Inflammatory macrophage treated with lipopolysaccharide for 4 hours (primary cell): ENCODE measurements around the gene MTFR2.

Experiments
- DNase-seq: peaks from one replicate; pipeline ENCODE4 v3.0.0-alpha.2; 2020

Gene MTFR2

DNA sequence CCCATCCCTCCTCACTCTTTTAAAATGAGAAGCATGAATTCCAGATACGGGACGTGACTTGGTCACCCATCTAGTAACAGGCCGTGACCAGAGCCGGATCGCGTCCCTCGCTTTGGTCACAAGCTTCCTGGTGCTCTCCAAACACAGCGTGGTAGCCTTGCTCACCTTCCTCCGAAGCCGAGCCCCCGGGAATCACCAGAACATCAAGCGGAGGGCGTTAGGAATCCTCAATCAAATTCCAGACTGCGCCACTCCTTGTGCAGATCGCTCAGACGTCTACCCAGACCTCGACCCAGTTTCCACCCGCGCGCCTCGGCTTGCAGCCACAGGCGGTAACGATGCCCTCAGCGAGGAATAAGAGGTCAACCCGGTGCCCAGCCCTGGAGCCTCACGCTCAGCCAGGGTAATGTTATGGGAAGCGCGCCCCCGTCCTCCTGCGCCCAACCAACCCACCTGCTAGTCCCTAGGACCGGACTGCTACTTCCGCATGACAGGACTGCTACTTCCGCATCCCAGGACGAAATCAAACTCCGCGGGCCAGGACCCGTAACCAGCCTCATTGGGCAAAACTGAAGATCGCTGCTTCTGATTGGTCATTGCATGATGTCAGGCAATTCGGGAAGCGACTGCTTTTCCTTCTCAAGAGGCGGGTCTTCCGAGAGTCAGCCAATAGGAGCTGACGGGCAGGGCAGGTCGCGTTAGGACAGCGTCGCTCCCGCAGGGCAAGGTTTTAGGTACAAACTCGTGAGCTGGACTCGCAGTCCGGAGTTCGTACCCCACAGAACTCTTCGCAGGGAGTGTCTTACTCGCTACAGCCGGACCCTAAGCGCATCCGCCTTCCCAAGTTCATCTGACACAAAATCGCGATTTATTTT lies at the start of gene MTFR2:
Gene MTFR2 (minus strand): TSS at position 501 of the 875 bp plus-strand sequence. CDS start 1,212 bp downstream, outside the sequence.
- DNase-seq: peak; percentile 99

DNA sequence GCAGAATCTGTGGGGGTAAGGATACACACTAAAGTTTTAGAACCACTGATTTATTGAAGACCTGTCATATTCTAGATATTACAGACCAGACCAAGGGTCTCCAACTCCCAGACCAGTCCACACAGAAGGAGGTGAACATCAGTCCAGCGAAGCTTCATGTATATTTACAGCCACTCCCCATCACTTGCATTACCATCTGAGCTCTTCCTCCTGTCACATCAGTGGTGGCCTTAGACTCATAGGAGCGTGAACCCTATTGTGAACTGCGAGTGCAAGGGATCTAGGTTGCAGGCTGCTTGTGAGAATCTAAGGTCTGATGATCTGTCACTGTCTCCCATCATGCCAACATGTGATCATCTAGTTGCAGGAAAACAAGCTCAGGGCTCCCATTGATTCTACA lies 44.5 kb upstream of the MTFR2 start:
- DNase-seq: no peak

DNA sequence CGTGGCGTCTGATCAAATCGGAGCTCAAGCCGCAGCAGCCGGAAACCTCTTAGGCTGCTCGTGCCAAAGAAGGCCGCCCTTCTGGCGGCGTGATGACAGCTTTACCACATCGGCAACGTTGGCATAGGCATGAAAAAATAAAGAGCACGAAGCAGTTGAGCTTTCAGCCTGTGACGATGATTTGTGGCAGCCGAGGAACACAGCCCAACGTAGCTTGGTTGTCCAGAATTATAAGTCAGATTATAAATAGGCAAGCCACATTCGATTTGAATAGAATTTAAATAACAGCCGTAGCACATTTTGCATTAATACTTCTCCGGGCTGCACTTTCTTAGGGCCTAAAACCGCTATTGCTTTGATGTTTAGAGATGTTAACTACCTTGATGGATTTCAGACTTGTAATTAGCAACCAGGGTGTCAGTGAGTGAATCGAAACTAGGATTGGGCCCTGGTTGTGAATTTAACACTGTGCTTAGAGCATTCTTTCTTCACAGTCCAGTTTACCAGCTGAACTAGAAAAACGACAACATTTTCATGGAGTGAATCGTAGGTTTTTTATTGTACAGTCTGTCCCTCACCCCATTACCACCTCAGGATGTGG lies 40.4 kb upstream of the MTFR2 start:
- DNase-seq: peak; percentile 73

DNA sequence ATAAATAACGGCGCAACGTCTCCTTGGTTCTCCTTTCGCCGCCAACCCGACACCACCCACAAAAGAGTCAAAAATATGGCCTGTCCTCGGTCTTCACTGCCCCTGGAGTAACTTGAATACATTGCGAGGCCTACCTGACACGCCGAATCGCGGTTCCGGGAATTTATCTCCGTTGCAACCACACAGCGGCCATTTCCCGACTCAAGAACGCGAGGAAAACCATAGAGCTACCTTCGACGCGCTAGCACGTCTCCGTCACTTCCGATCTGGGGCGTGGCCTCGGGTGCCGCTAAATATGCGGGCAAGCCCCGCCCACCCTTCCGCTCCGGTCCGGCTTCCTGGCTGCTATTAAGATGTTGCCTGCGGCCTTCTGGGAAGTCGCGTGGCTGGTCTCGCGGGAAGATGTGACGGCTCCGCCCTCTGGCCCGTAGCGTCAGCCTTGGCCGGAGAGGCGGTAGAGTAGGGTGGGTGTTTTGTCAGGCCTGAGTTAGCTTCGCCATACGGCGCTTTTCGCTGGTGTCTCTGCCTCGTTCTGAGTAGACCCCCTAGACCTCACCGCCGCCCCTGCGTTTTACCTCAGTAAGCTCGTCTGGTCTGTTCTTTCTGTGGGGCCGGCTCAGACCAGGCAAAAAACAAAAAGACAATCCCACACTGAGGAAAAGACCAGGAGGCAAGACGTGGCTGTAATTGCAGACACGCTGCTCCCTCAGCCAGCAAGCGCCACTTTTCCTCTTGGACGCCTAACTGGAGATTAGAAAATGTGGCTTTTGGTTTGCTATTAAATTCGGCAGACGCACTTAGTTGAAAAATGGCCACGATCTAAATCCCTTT lies 39.7 kb upstream of the MTFR2 start, which contains the start of gene BCLAF1:
Gene BCLAF1 (minus strand): TSS at position 268 of the 831 bp plus-strand sequence. CDS start 9,980 bp downstream, outside the sequence.
- peak; percentile 99 for DNase-seq

DNA sequence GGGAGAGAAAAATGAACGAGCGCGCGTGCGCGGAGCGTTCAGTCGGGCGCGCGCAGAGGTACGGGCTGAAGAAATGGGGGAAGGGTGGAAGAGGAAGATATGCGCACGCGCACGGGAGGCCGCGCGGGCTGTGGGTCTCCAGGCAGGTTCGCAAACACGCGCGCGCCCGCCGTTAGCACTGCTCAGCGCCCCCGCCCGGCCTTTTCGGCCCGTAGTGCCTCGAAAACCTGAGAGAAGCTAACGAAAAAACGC lies 39.1 kb upstream of the MTFR2 start:
- DNase-seq: peak; percentile 93

DNA sequence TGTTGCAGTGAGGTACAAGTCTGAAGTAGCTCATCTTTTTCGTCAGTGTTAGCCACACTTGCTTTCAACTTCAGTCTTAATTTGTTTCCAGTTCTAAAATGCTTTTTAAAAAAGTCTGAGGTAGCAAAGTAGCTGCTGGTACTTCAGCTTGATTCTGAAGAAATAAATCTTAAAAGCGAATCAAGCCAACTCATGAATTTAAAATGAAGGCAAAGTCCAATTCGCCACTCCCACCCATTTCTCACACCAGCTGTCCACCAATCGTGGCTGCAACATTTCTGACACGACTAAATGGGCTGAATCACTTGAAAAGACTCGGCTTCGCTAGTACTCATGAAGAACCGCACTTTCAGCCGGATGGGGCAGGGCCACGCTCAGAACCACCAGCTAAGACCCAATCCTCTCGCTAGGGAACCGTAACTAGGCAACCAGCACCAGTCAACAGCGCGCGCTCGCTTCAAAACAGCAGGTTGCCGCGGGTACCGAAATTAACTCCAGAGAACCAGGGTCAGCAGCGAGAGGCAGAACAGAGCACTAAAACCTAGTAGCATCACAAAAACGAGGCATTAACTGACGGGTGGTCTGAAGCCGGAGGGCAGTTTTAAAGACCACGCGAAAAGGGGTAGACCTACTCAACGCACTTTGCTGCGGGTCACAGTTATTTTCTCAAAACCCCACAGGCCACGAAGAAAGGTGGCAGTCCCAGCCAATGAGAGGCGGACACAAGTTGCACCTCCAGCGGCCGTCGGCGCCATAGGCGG lies 38.6 kb upstream of the MTFR2 start:
- peak; percentile 96 for DNase-seq

DNA sequence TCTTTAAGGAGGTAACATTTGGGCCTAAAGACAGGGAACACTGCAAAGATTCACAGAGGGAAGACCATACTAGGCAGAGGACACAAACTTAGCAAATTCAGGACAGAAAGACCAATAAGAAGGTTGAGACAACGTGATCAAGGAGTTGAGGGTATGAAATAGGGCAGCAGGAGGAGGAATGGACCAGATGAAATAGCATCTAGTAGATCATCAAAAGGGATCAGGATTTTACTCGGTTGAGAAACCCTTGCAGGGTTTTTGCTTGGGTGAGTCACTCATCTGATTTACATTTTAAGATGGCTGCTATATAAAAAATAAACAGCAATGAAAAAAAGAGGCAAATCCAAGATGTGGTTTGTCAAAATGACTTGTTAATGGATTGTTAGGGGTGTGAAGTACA lies 34.8 kb upstream of the MTFR2 start:
- peak; percentile 80 for DNase-seq

DNA sequence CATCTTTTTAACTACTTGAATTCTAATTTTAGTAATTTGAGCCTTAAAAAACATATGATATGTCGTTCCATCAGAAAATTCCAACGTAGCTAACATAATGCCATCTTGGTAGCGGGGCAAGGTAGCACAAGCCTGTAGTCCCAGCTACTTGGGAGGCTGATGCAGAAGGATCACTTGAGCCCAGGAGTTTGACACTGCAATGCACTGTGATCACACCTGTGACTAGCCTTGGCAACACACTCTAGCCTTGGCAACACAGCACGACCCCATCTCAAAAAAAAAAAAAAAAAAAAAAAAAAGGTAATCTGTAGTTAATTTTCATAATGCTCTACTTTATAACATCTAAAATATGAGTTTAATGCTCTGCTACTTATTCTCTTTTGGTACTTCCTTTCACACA lies 32.8 kb upstream of the MTFR2 start:
- no peak for DNase-seq

DNA sequence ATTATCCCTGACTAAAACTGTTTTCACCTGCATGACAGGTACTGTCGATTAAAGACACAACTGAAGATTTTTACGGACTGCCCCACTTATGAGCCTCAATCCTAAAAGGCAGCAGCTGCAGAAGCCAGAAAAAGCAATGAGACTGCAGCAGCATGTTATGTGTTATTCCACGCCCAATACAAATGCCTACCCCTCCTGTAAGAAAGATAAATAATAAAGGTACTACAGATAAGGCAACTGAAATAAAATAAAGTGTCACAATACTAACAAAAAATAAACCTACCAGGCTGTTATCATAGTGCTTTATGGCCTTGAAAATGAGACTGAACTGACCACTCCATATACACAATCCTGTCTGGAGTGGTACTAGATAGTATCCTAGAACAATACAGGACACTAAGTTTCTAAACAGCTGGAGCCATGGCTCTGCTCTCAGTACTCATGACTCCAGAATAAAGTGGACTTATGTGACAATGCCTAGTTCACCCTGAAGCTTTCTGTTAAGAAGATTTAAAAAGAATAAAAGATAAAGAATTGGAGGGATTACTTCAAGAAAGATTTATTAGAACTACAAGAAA lies 30.0 kb upstream of the MTFR2 start:
- no peak for DNase-seq

DNA sequence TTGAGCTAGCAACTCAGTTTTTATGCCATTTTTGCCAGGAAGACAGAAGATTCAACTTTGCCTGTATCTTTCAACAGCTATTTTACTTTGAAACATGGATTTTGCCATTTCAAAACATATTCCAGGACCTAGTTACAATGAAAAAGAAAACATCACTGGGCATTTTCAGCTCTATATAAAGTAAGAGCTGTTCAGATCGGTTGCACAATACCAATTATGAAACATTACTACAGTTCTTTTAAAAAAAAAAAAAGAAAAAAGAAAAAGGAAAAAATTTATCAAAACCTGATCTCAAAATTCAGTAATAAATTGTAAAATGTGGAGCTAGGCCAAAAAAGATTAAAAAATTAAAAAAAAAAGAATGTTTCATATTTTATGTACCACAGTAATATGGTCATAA lies 24.0 kb upstream of the MTFR2 start:
- peak; percentile 23 for DNase-seq

DNA sequence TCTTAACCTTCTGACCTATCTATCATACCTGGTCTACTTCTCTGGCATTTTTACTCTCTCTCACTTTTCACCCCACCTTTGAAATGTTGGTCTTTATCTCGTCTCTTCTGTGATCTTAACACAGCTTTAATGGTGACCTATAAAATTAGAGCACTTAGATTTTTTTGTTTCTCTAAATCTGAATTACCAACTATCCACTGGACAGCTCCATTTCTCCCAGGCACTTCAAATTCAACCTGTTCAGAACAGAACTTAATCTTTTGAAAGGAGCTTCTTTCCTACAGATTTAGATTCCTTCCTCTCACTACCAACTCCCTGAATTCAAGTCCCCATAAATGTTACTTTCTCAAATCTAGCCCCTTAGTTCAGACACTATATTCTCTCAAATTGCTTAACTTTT lies 15.0 kb upstream of the MTFR2 start:
- no peak for DNase-seq

DNA sequence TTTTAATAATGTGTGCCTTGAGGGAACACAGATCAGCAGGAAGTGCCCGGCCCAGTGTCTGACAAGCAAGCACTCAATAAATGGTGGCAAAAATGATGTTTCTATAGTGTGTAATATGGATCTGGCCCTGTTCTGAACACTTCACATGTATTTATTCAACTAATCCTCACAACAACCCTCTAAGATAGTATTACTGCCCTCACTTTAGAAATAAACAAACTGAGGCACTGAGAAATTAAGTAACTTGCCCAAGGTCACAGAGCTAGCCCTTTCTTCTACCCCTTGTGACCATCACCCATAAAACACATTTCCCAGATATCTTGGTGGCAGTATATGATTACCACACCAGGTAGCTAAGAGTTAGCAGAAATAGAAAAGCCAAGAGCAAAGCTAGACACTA lies 12.8 kb upstream of the MTFR2 start:
- DNase-seq: no peak

DNA sequence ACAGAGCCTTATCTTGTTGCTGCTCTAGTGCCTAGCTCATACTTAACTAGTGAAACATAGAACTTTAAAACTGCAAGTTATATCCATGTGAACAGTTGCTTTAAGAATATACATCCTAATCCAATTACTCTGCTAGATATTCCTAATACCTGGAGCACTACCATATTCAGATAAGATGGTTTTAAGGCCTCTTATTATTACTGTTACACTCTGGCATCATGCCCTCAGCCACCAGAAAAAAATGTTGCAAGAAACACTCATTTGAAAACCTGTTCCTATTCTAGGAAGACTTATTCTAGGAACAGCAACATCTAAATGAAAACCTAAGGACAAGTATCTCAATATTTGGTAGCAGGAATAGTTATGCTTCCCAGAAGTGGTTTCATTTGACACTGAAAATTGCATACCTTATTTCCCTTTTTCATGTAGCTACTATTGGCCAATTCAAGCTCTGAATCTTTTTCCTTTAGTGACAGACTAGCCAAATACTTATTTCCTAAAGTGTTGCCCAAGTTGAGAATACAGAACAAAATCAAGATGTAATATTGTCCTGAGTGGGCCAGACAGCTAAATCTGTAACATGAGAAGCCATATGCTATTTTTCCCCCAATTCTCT lies 4.8 kb upstream of the MTFR2 start:
- peak; percentile 48 for DNase-seq

DNA sequence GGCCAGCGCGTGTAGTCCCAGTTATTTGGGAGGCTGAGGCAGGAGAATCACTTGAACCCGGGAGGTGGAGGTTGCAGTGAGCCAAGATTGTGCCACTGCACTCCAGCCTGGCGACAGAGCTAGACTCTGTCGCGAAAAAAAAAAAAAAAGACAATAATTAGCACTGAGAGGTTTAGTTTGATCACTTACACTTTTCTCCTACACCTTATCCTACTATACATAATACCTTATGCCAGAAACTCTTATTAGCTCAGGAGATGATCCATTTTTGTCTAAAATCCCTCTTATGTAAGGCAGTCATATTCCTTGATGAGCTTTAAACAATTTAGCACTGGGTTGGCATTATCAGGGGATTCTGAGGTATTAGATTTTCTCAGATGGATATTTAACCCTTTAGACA lies 3.6 kb upstream of the MTFR2 start:
- no peak for DNase-seq

DNA sequence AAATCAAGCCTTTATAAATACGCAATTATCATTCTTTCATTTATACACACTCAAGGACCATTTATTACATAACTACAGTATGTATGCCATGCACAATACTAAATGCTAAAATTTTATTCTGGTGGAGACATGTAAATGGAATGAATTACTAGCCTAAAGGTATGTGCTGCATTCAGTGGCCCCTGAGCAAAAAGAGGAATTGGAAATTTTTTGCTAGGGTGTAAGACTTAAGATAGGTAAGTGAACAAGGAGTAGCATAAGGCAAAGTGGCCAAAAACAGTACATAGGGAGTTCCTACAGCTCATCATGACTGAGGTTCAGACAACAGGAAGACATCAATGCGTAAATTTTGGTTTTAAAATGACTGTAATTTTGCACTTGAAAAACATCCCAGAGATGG lies 2.3 kb upstream of the MTFR2 start:
- DNase-seq: no peak

DNA sequence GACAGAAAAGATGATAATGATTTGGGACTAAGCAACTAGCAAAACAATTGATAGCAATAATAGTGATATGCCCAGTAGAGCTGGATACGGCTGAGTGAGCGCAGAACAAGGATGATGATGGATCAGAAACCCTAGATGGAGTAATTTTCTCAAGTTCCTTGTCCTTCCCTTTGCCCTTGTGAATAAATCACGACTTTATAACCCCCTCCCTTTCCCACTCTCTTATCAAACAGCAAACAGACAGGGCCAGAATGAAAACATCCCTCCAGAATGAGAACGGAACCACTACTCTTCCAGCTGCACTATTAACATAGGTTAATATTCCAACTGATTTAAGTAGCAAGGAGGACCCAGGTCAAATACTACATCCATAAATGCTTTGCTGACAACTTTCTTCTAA lies 1.3 kb upstream of the MTFR2 start:
- no peak for DNase-seq

DNA sequence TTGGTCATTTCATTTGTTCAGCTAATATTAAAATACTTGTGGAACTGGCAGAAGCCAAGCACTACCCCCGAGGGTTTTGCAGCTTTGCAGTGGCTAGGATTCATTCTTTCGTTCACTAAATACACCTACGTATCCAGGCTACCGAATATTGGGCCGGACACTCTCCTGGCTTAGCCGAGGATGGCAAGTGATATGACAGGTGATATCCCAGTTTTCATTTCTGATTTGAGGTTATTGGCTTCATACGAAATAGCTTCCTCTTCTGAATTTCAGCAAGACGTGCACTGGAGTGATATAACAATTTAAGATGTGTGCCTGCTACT lies 536 bp upstream of the MTFR2 start:
- DNase-seq: no peak

DNA sequence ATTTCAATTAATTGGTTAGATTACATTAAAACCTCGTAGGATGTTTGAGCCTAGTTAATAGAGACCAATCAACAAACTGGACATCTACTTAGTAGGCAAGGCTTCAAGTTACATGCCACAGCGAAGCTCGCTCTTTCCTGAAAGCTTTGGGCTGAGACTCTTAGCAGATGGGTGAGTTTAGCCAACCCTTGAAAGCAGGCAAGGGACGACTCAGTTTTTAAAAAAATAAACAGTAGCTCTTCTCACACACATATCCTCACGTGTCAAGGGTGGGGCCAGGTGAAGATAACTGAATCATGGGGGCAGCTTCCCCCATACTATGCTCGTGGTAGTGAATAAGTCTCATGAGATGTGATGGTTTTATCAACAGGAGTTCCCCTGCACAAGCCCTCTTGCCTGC lies 775 bp downstream of the MTFR2 start:
- DNase-seq: peak; percentile 21

DNA sequence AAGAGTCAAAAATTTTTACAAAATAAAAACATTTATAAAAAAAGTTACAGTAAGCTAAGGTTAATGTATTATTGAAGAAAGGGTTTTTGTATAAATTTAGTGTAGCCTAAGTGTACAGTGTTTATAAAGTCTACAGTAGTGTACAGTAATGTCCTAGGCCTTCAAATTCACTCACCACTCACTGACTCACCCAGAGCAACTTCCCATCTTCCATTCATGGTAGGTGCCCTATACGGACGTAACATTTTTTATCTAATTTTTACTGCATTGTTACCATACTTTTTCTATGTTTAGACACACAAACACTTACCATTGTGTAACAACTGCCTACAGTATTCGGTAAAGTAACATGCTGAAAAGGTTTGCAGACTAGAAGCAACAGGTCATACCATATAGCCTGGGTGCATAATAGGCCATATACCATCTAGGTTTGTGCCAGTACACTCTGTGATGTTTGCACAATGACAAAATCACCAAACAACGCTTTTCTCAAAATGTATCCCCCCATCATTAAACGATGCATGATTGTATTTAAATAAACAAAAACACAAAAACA lies 6.0 kb downstream of the MTFR2 start:
- DNase-seq: no peak

DNA sequence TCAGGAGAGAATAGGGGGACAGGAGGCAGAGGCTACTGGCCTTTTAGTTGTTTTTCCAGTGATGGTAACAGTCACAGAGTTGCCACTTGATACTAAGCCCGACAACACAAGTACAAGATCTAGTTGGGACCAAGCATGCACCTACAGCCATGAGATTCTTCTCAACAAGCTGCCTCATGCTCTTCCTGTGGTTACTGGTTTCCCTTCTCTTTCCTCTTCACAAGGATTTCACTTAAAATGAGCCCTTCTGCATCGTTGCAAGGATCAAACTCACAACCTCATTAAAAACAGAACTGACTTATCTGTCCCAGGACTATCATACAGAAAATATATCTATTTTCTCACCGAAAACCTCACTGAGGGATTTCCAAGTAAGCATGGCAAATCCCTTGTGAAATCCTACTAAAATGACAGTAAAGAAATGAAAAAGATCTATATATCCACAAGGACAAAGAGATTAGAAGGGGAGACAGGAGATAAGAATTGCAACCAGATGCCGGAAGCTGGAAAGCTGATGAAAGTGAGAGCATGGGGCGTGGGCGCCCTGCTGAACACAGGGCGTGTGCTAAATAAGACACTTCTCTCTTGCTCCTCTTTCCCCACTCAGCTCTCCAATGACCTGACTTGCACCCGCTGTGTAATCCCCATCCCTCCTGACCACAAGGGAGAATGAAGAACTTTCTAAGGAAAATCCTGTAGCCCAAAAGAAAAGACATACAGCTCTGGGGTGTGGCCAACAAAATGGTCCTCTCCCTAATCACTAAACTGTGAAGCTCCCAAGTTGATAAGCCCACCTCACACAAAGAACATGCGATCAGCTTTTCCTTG lies 13.4 kb downstream of the MTFR2 start:
- DNase-seq: peak; percentile 91

DNA sequence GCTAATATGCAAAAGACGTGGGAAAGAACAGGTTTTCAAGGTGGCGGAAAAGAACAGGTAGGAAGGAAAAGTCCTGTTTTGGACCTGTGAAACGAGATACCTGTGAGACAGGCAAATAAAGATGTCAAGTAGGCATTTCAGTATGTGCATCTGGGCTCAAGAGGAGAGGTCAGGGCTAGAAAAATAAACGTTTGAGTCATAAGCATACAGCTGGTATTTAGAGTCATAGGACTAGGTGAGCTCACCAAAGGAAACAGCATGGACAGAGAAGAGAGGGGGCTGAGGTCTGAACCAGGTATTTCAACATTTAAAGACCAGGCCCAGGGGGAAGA lies 14.9 kb downstream of the MTFR2 start:
- no peak for DNase-seq
